Measurements from ENCODE around the gene PLAGL2.

- TF ChIP-seq ARID4B (CRISPR knock-in tag; IDR thresholded peaks at IDR 0.05; ENCODE audit: borderline replicate concordance) (no peak), CTCF (IDR thresholded peaks at IDR 0.05) (no peak), MAX (CRISPR knock-in tag; IDR thresholded peaks at IDR 0.05) (no peak), NR1H2 (CRISPR knock-in tag; IDR thresholded peaks at IDR 0.05) (no peak), ELF4 (CRISPR knock-in tag; IDR thresholded peaks at IDR 0.05; ENCODE audit: low read depth) (no peak), AR (CRISPR knock-in tag; IDR thresholded peaks at IDR 0.05) (no peak), ZNF138 (CRISPR knock-in tag; conservative IDR thresholded peaks at IDR 0.05) (no peak)
These were observed 34.3 kb upstream of the PLAGL2 start for GRCh38 chr20:32241807-32242206.
